Measurements from ENCODE around the gene AP2A1.

DNA sequence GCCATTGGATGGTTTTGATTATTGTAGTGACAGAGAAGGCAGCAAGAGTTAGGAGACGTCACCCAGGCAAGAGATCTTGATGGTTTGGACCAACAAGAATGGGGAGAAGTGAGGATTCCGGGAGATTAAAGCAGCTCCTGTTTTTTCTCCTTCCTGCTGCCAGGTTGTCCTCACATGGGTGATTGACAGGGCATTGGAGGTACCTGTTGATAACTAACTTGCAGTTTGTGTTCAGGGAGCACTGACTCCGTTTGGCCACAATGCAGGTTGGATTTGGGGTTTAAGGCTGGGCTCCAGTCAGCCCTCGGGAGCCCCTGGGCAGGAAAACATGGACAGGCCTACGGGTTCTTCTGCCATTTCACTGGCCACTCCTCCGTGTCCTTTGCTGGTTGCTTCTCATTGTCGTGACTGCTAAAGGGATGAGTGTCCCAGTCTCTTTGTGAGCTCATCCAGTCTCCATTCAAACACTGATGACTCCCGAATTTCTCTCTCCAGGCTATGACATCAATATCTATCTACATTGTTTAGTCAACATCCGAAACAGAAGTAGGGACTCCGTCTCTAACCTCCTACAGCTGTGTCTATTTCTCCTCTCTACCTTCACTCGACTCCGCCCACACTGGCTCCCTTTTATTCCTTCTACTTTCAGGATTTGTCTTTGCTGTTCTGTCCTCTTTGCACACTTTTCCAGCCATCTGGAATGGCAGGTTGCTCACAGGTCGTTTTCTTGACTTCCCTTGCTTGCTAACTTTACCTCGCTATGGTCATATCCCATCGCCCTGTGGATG lies 82.8 kb downstream of the AP2A1 start:
- TF ChIP-seq TAF1 (CRISPR knock-in tag; IDR thresholded peaks at IDR 0.05) (no peak), SALL2 (CRISPR knock-in tag; IDR thresholded peaks at IDR 0.05) (no peak), BRCA1 (CRISPR knock-in tag; IDR thresholded peaks at IDR 0.05) (no peak), WIZ (CRISPR knock-in tag; IDR thresholded peaks at IDR 0.05) (no peak), FOXM1 (CRISPR knock-in tag; IDR thresholded peaks at IDR 0.05) (no peak), SIN3B (IDR thresholded peaks at IDR 0.05; ENCODE audit: low read length) (no peak), PRPF4 (IDR thresholded peaks at IDR 0.05; ENCODE audit: low read depth, low read length, poor library complexity, severe bottlenecking) (no peak), YY1 (IDR thresholded peaks at IDR 0.05; ENCODE audit: insufficient read depth, insufficient replicate concordance, low read depth, low read length) (no peak), SMC3 (IDR thresholded peaks at IDR 0.05; ENCODE audit: low read length) (no peak), RAD51 (IDR thresholded peaks at IDR 0.05; ENCODE audit: borderline replicate concordance) (no peak)
- TF ChIP-seq, protein P1, sequence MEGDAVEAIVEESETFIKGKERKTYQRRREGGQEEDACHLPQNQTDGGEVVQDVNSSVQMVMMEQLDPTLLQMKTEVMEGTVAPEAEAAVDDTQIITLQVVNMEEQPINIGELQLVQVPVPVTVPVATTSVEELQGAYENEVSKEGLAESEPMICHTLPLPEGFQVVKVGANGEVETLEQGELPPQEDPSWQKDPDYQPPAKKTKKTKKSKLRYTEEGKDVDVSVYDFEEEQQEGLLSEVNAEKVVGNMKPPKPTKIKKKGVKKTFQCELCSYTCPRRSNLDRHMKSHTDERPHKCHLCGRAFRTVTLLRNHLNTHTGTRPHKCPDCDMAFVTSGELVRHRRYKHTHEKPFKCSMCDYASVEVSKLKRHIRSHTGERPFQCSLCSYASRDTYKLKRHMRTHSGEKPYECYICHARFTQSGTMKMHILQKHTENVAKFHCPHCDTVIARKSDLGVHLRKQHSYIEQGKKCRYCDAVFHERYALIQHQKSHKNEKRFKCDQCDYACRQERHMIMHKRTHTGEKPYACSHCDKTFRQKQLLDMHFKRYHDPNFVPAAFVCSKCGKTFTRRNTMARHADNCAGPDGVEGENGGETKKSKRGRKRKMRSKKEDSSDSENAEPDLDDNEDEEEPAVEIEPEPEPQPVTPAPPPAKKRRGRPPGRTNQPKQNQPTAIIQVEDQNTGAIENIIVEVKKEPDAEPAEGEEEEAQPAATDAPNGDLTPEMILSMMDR (CRISPR knock-in tag; IDR thresholded peaks at IDR 0.05), result no peak
- TF ChIP-seq, protein P2, sequence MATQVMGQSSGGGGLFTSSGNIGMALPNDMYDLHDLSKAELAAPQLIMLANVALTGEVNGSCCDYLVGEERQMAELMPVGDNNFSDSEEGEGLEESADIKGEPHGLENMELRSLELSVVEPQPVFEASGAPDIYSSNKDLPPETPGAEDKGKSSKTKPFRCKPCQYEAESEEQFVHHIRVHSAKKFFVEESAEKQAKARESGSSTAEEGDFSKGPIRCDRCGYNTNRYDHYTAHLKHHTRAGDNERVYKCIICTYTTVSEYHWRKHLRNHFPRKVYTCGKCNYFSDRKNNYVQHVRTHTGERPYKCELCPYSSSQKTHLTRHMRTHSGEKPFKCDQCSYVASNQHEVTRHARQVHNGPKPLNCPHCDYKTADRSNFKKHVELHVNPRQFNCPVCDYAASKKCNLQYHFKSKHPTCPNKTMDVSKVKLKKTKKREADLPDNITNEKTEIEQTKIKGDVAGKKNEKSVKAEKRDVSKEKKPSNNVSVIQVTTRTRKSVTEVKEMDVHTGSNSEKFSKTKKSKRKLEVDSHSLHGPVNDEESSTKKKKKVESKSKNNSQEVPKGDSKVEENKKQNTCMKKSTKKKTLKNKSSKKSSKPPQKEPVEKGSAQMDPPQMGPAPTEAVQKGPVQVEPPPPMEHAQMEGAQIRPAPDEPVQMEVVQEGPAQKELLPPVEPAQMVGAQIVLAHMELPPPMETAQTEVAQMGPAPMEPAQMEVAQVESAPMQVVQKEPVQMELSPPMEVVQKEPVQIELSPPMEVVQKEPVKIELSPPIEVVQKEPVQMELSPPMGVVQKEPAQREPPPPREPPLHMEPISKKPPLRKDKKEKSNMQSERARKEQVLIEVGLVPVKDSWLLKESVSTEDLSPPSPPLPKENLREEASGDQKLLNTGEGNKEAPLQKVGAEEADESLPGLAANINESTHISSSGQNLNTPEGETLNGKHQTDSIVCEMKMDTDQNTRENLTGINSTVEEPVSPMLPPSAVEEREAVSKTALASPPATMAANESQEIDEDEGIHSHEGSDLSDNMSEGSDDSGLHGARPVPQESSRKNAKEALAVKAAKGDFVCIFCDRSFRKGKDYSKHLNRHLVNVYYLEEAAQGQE (IDR thresholded peaks at IDR 0.05; ENCODE audit: borderline replicate concordance in 1 of 2, low read depth in 1 of 2, low read length in 2 of 2), result no peak
- TF ChIP-seq, protein P3, sequence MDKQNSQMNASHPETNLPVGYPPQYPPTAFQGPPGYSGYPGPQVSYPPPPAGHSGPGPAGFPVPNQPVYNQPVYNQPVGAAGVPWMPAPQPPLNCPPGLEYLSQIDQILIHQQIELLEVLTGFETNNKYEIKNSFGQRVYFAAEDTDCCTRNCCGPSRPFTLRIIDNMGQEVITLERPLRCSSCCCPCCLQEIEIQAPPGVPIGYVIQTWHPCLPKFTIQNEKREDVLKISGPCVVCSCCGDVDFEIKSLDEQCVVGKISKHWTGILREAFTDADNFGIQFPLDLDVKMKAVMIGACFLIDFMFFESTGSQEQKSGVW (CRISPR knock-in tag; IDR thresholded peaks at IDR 0.05; ENCODE audit: borderline replicate concordance), result no peak
